H9 (cell line): Measurements from ENCODE around the gene USP14. TPM values are rescaled to one million over a fixed set of nuclear protein-coding genes. Genes with fewer than 3 reads are reported as not detected.

ENCODE experiments used
- DNase-seq: peaks from one replicate; pipeline ENCODE4 v3.0.0-alpha.2; 2017
- H2AFZ ChIP-seq: one replicate; pipeline ENCODE4 v1.6.1; 2013; ENCODE audit warnings: mild to moderate bottlenecking, low read length, control low read depth, moderate library complexity
- H2AK5ac ChIP-seq: 2 replicates; pipeline ENCODE4 v1.6.1; 2013; ENCODE audit warnings: low read length, control low read depth, mixed read lengths; ENCODE audit not compliant: insufficient read length
- H2BK120ac ChIP-seq: one replicate; pipeline ENCODE4 v1.6.1; 2013; ENCODE audit warnings: low read depth, mild to moderate bottlenecking, low read length, control low read depth, inconsistent platforms; ENCODE audit not compliant: poor library complexity, severe bottlenecking
- H2BK12ac ChIP-seq: 2 replicates; pipeline ENCODE4 v1.6.1; 2013; ENCODE audit warnings: low read length, control low read depth, mixed read lengths, low read depth; ENCODE audit not compliant: insufficient read length
- H2BK15ac ChIP-seq: 2 replicates; pipeline ENCODE4 v1.6.1; 2013; ENCODE audit warnings: low read depth, low read length, control low read depth
- H2BK20ac ChIP-seq: one replicate; pipeline ENCODE4 v1.6.1; 2013; ENCODE audit warnings: low read depth, mild to moderate bottlenecking, low read length, control low read depth, inconsistent platforms; ENCODE audit not compliant: poor library complexity, severe bottlenecking
- H2BK5ac ChIP-seq: 2 replicates; pipeline ENCODE4 v1.6.1; 2013; ENCODE audit warnings: low read length, control low read depth, mixed read lengths; ENCODE audit not compliant: insufficient read length
- H3K14ac ChIP-seq: 2 replicates; pipeline ENCODE4 v1.6.1; 2013; ENCODE audit warnings: low read length, control low read depth; ENCODE audit not compliant: insufficient read depth
- H3K18ac ChIP-seq: 2 replicates; pipeline ENCODE4 v1.6.1; 2013; ENCODE audit warnings: low read depth, mild to moderate bottlenecking, mixed read lengths, low read length, control low read depth; ENCODE audit not compliant: insufficient read length
- H3K23ac ChIP-seq: 2 replicates; pipeline ENCODE4 v1.6.1; 2013; ENCODE audit warnings: low read length, control low read depth, mixed read lengths, low read depth; ENCODE audit not compliant: insufficient read length
- H3K23me2 ChIP-seq: 2 replicates; pipeline ENCODE4 v1.6.1; 2013; ENCODE audit warnings: low read depth, mild to moderate bottlenecking, mixed read lengths, low read length, control low read depth; ENCODE audit not compliant: insufficient read length, poor library complexity, severe bottlenecking
- H3K27ac ChIP-seq: 2 replicates; pipeline ENCODE4 v1.5.1; 2013; ENCODE audit warnings: low read length, control low read depth, mixed read lengths, low read depth; ENCODE audit not compliant: insufficient read length
- H3K27me3 ChIP-seq: 2 replicates; pipeline ENCODE4 v1.6.1; 2013; ENCODE audit warnings: low read length, control low read depth, inconsistent platforms; ENCODE audit not compliant: insufficient read depth
- H3K4ac ChIP-seq: 2 replicates; pipeline ENCODE4 v1.6.1; 2013; ENCODE audit warnings: low read depth, mild to moderate bottlenecking, control low read depth, inconsistent platforms, low read length, moderate library complexity
- H3K4me1 ChIP-seq: 2 replicates; pipeline ENCODE4 v1.6.1; 2013; ENCODE audit warnings: low read length, control low read depth, inconsistent platforms; ENCODE audit not compliant: insufficient read depth
- H3K4me2 ChIP-seq: 2 replicates; pipeline ENCODE4 v1.6.1; 2013; ENCODE audit warnings: low read length, control low read depth, mixed read lengths; ENCODE audit not compliant: insufficient read length, insufficient read depth
- H3K56ac ChIP-seq: 2 replicates; pipeline ENCODE4 v1.6.1; 2013; ENCODE audit warnings: low read depth, mild to moderate bottlenecking, mixed read lengths, low read length, control low read depth; ENCODE audit not compliant: insufficient read length
- H3K79me1 ChIP-seq: 2 replicates; pipeline ENCODE4 v1.6.1; 2013; ENCODE audit warnings: low read depth, mild to moderate bottlenecking, moderate library complexity, low read length, control low read depth, inconsistent platforms; ENCODE audit not compliant: insufficient read depth, poor library complexity, severe bottlenecking
- H3K79me2 ChIP-seq: 2 replicates; pipeline ENCODE4 v1.6.1; 2013; ENCODE audit warnings: low read length, control low read depth, inconsistent platforms; ENCODE audit not compliant: insufficient read depth
- H3K9ac ChIP-seq: 2 replicates; pipeline ENCODE4 v1.6.1; 2013; ENCODE audit warnings: low read length, control low read depth, mixed read lengths; ENCODE audit not compliant: insufficient read length; ENCODE audit errors: extremely low read depth
- H3K9me3 ChIP-seq: one replicate; pipeline ENCODE4 v1.6.1; 2013; ENCODE audit warnings: low read depth, low read length, inconsistent platforms; ENCODE audit not compliant: control insufficient read depth
- H3T11ph ChIP-seq: one replicate; pipeline ENCODE4 v1.6.1; 2013; ENCODE audit warnings: mild to moderate bottlenecking, low read length, control low read depth, inconsistent platforms
- H4K20me1 ChIP-seq: one replicate; pipeline ENCODE4 v1.6.1; 2013; ENCODE audit not compliant: control insufficient read depth, insufficient read length, insufficient read depth
- H4K5ac ChIP-seq: 2 replicates; pipeline ENCODE4 v1.6.1; 2013; ENCODE audit warnings: low read depth, mild to moderate bottlenecking, mixed read lengths, low read length, control low read depth; ENCODE audit not compliant: insufficient read length
- H4K8ac ChIP-seq: replicated peaks from 2 replicates; pipeline ENCODE4 v1.6.1; 2013; ENCODE audit warnings: low read length, control low read depth, mixed read lengths, low read depth; ENCODE audit not compliant: insufficient read length
- H4K91ac ChIP-seq: 2 replicates; pipeline ENCODE4 v1.6.1; 2013; ENCODE audit warnings: low read depth, mild to moderate bottlenecking, moderate library complexity, mixed read lengths, low read length, control low read depth; ENCODE audit not compliant: insufficient read length
- H3K27ac Mint-ChIP-seq, 3 experiments: 2 replicates in 2 of 3; 3 replicates in 1 of 3; pipeline ENCODE4 v1.8.0; 2020 to 2021; ENCODE audit warnings: mixed read lengths in 3 of 3, mild to moderate bottlenecking in 1 of 3, moderate library complexity in 1 of 3
- H3K27me3 Mint-ChIP-seq: 2 replicates; pipeline ENCODE4 v1.8.0; 2021; ENCODE audit warnings: low read depth, mild to moderate bottlenecking, moderate library complexity, mixed read lengths
- H3K36me3 Mint-ChIP-seq, 3 experiments: 2 replicates in 2 of 3; 3 replicates in 1 of 3; pipeline ENCODE4 v1.8.0; 2020 to 2021; ENCODE audit warnings: low read depth in 3 of 3, mixed read lengths in 3 of 3; ENCODE audit not compliant: insufficient read depth in 1 of 3
- H3K4me1 Mint-ChIP-seq, 2 experiments: 2 replicates each; pipeline ENCODE4 v1.8.0; 2020; ENCODE audit warnings: mixed read lengths in 2 of 2
- H3K4me3 Mint-ChIP-seq, 2 experiments: 2 replicates in 1 of 2; 3 replicates in 1 of 2; pipeline ENCODE4 v1.8.0; 2020 to 2021; ENCODE audit warnings: mild to moderate bottlenecking in 2 of 2, mixed read lengths in 2 of 2, moderate library complexity in 1 of 2
- H3K9me3 Mint-ChIP-seq, 2 experiments: 2 replicates in 1 of 2; 3 replicates in 1 of 2; pipeline ENCODE4 v1.8.0; 2020; ENCODE audit warnings: mild to moderate bottlenecking in 2 of 2, mixed read lengths in 2 of 2, moderate library complexity in 1 of 2
- CTCF ChIP-seq: fragments of 200-600 bp; sonication (generic); conservative IDR thresholded peaks from 3 replicates; pipeline ENCODE4 v1.8.0; 2021; ENCODE audit warnings: antibody characterized with exemption, mild to moderate bottlenecking
- WGBS: extraction: QIAGEN DNeasy Blood & Tissue Kit; methylation state at CpG from one replicate; pipeline ENCODE4 v1.1.7; 2013; ENCODE audit warnings: missing lambda C conversion rate, low lambda C conversion rate, mixed read lengths; ENCODE audit not compliant: insufficient read length; ENCODE audit errors: extremely low coverage; 5-methylcytosine and 5-hydroxymethylcytosine counted together
- total RNA-seq: library from RNA; stranded (reverse); gene quantifications from 2 replicates; pipeline ENCODE4 v1.2.1, GENCODE V29; 2021

Gene USP14
- total RNA-seq, 1 experiment from 2014 or later = 92.1 TPM

- Histone ChIP-seq H2BK15ac (no peak overlapping the region), H3T11ph (no peak overlapping the region), H2AFZ (no peak overlapping the region), H3K27me3 (no peaks in the 10 kb centered on the region), H3K14ac (no peak overlapping the region), H4K5ac (no peak overlapping the region), H4K8ac (no peak overlapping the region), H4K91ac (no peak overlapping the region), H2AK5ac (no peak overlapping the region), H2BK120ac (no peak overlapping the region), H3K79me1 (no peaks in the 10 kb centered on the region), H3K4me2 (no peak overlapping the region), H2BK20ac (no peak overlapping the region), H2BK5ac (no peak overlapping the region), H2BK12ac (no peak overlapping the region), H3K4ac (no peak overlapping the region), H3K56ac (no peak overlapping the region), H3K23ac (no peak overlapping the region), H3K4me1 (no peaks in the 10 kb centered on the region), H4K20me1 (no peaks in the 10 kb centered on the region), H3K9me3 (no peaks in the 10 kb centered on the region), H3K27ac (no peak overlapping the region), H3K79me2 (no peaks in the 10 kb centered on the region; the same call in 1 of the 2 replicates), H3K9ac (no peak overlapping the region), H3K18ac (no peak overlapping the region), H3K23me2 (no peaks in the 10 kb centered on the region)
- Mint-ChIP-seq H3K4me3 (no peak overlapping the region), H3K27me3 (no peaks in the 10 kb centered on the region), H3K36me3 (peaks cover 0 to 10% (median 3%) of the 10 kb centered on the region in 3 experiments; a peak in 3 of 7 replicates), H3K27ac (peak overlapping the region in 1 of 3 experiments; percentile 68; a peak in 2 of 7 replicates), H3K4me1 (no peaks in the 10 kb centered on the region; a peak in 1 of 4 replicates), H3K9me3 (no peaks in the 10 kb centered on the region)
- no CpG with 5 or more reads among the region's 5 CpGs for whole genome bisulfite sequencing
- no peak for TF ChIP-seq CTCF
- no peak for DNase-seq
These were observed 30.9 kb downstream of the USP14 start for GRCh38 chr18:189254-189653.
